ENCODE measurements around the gene TMEM150B. TPM values are rescaled to one million over a fixed set of nuclear protein-coding genes. Genes with fewer than 3 reads are reported as not detected.

Gene TMEM150B, protein sequence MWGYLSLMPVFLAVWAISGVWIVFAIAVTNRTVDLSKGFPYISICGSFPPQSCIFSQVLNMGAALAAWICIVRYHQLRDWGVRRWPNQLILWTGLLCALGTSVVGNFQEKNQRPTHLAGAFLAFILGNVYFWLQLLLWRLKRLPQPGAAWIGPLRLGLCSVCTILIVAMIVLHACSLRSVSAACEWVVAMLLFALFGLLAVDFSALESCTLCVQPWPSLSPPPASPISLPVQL
- total RNA-seq = not detected in 3 replicates
- long read RNA-seq = 0 reads

GRCh38 chr19:55325172-55325571 is at the start of gene TMEM150B:
Gene TMEM150B (minus strand): TSS chr19:55325341. CDS start chr19:55321036, 4,305 bp downstream.
- no peaks in the 10 kb centered on the region for H3K9me3 Mint-ChIP-seq (ENCODE audit: low read depth)
- H3K27me3 Mint-ChIP-seq (ENCODE audit: low read depth) = peaks cover 8% of the 10 kb centered on the region
- TF ChIP-seq, protein P1, sequence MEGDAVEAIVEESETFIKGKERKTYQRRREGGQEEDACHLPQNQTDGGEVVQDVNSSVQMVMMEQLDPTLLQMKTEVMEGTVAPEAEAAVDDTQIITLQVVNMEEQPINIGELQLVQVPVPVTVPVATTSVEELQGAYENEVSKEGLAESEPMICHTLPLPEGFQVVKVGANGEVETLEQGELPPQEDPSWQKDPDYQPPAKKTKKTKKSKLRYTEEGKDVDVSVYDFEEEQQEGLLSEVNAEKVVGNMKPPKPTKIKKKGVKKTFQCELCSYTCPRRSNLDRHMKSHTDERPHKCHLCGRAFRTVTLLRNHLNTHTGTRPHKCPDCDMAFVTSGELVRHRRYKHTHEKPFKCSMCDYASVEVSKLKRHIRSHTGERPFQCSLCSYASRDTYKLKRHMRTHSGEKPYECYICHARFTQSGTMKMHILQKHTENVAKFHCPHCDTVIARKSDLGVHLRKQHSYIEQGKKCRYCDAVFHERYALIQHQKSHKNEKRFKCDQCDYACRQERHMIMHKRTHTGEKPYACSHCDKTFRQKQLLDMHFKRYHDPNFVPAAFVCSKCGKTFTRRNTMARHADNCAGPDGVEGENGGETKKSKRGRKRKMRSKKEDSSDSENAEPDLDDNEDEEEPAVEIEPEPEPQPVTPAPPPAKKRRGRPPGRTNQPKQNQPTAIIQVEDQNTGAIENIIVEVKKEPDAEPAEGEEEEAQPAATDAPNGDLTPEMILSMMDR (IDR thresholded peaks at IDR 0.05) = no peak
- DNase-seq (ENCODE audit: low spot score) = no peak
- H3K4me3 Mint-ChIP-seq (ENCODE audit: unreplicated experiment) = no peak within 1 kb of the TSS
- no peak within 1 kb of the TSS for H3K27ac Mint-ChIP-seq (ENCODE audit: unreplicated experiment)
- no peaks in the 10 kb centered on the region for H3K36me3 Mint-ChIP-seq (ENCODE audit: low read depth)
- H3K4me1 Mint-ChIP-seq (ENCODE audit: low read depth) = peaks cover 9% of the 10 kb centered on the region

DNA sequence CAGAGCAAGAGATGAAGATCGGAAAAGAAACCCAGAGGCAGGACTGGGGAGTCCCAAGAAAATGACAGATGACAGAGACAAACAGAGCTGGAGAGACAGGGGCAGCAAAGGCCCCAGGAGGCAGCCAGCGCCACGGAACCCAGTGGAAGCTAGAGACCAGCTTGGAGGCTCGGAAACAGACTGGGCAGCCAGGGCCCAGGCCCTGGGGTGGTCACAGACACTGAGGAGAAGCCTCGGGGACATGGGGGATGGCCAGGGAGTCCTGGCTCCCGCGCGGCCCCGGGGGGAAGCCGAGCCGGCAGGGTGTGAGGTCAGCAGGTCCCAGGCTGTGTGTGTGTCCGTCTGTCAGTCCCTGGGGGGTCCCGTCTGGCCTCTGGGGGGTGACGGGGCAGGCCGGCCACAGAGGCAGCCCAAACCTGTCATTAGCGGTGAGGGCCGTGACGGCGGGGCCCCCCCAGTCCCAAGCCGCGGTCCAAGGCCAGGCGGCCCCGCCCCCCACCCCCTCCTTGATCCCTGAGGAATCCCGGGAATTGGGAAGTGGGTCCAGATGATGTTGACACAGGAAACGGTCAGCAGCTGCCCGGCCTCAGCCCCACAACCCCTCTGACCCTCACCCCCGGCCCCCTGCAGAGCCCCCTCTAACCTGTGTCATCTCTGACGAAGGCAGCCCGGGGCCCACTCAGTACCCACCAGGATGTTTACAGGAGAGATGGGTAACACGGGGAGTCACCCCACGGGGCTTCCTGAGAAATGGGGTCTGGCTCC is 49.0 kb upstream of the TMEM150B start:
- no peaks in the 10 kb centered on the region for H3K27me3 Mint-ChIP-seq (ENCODE audit: low read depth)
- H3K9me3 Mint-ChIP-seq (ENCODE audit: low read depth) = no peaks in the 10 kb centered on the region
- TF ChIP-seq, protein P1 (IDR thresholded peaks at IDR 0.05) = no peak
- H3K4me3 Mint-ChIP-seq (ENCODE audit: unreplicated experiment) = no peak overlapping the region
- no peaks in the 10 kb centered on the region for H3K36me3 Mint-ChIP-seq (ENCODE audit: low read depth)
- peak overlapping the region; percentile 24 for H3K27ac Mint-ChIP-seq (ENCODE audit: unreplicated experiment)
- H3K4me1 Mint-ChIP-seq (ENCODE audit: low read depth) = peaks cover 22% of the 10 kb centered on the region
- no peak for DNase-seq (ENCODE audit: low spot score)

DNA sequence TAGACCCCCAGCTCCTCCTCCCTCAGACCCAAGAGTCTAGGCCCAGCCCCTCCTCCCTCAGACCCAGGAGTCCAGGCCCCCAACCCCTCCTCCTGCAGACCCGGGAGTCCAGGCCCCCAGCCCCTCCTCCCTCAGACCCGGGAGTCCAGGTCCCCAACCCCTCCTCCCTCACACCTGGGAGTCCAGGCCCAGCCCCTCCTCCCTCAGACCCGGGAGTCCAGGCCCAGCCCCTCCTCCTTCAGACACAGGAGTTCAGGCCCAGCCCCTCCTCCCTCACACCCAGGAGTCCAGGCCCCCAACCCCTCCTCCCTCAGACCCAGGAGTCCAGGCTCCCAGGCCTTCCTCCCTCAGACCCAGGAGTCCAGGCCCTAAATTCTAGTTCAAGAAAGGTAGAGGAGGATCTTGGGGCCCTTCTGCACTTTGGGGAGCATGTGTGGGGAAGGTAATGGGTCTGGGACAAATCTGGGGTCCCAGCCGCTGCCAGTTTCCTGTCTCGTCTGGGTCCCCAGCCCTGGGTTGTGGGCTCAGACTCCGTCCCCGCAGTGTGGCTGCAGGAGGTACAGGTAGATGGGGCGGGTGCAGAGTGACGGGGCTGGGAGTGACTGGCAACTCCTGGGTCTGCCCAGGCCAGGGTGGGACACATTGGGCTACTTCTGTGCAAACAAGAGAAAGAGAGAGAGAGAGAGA is 48.3 kb upstream of the TMEM150B start:
- H3K27ac Mint-ChIP-seq (ENCODE audit: unreplicated experiment) = peak overlapping the region; percentile 24
- H3K36me3 Mint-ChIP-seq (ENCODE audit: low read depth) = no peaks in the 10 kb centered on the region
- H3K4me3 Mint-ChIP-seq (ENCODE audit: unreplicated experiment) = no peak overlapping the region
- no peaks in the 10 kb centered on the region for H3K9me3 Mint-ChIP-seq (ENCODE audit: low read depth)
- H3K4me1 Mint-ChIP-seq (ENCODE audit: low read depth) = peaks cover 22% of the 10 kb centered on the region
- TF ChIP-seq, protein P1 (IDR thresholded peaks at IDR 0.05) = no peak
- DNase-seq (ENCODE audit: low spot score) = no peak
- no peaks in the 10 kb centered on the region for H3K27me3 Mint-ChIP-seq (ENCODE audit: low read depth)

DNA sequence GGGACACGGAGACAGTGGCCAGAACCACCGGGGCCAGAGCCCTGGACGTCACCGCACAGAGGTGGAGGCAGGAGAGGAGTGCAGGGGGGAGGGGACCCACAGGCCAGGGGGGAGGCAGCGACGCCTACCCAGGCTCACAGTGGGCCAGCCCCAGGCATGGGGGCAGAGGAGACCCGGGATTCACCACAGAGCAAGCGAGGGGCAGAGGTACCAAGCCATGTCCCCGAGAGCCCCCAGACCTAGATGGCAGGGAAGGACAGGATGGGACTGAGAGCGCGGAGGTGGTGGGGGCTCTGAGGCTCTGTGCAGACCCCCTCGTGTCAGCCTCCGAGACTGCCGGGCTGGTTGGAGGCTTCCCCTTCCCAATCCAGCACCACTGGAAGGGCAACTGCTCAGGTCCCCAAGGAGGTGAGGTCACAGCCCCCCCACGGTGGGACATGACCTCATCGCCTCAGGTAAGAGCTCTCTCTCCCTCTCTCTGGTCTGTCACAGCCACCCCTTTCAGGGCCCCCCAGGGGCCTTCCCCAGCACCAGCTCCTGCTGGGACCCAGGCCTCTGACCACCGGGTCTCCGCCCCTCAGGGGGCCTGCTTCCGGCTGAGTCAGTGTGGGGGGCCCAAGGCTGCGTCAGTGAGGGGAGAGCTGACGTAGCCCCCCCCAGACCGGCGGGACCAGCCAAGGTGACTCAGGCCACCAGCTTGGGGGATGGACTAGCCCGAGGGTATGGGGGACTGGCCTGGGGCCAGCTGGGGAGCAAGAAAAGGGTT is 47.4 kb upstream of the TMEM150B start:
- Mint-ChIP-seq H3K4me1 (ENCODE audit: low read depth) (peaks cover 22% of the 10 kb centered on the region), H3K9me3 (ENCODE audit: low read depth) (no peaks in the 10 kb centered on the region), H3K4me3 (ENCODE audit: unreplicated experiment) (no peak overlapping the region), H3K27me3 (ENCODE audit: low read depth) (no peaks in the 10 kb centered on the region), H3K27ac (ENCODE audit: unreplicated experiment) (peak overlapping the region; percentile 9), H3K36me3 (ENCODE audit: low read depth) (no peaks in the 10 kb centered on the region)
- no peak for DNase-seq (ENCODE audit: low spot score)
- TF ChIP-seq, protein P1 (IDR thresholded peaks at IDR 0.05) = no peak
